GM12872 (cell line): ENCODE data around the gene R3HDM1.

Source experiments
- TF ChIP-seq, protein P1 (sequence below): IDR thresholded peaks from 3 replicates; pipeline ENCODE4 v1.5.1; 2011; ENCODE audit warnings: low read depth, mild to moderate bottlenecking, low read length, moderate library complexity; ENCODE audit not compliant: insufficient read depth

R3HDM1 gene

DNA sequence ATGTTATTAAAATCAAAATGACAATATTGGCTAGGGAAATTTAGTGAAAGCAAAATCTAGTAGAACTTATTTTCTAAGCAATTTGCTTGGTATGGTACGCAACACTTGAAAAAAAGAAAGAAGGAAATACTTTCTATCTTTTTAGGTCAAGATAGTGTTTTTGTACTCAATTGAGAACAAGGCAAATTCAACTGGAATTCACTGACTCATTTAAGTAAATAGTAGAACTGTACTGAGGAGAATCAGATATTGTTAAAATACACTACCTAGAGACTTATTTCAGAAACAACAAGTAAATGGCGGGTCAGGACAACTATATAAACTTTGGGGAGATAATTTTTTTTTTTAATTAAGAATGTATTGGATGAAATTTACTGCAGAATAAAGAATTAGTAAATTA, 19.2 kb upstream of the R3HDM1 start:
- TF ChIP-seq, protein P1, sequence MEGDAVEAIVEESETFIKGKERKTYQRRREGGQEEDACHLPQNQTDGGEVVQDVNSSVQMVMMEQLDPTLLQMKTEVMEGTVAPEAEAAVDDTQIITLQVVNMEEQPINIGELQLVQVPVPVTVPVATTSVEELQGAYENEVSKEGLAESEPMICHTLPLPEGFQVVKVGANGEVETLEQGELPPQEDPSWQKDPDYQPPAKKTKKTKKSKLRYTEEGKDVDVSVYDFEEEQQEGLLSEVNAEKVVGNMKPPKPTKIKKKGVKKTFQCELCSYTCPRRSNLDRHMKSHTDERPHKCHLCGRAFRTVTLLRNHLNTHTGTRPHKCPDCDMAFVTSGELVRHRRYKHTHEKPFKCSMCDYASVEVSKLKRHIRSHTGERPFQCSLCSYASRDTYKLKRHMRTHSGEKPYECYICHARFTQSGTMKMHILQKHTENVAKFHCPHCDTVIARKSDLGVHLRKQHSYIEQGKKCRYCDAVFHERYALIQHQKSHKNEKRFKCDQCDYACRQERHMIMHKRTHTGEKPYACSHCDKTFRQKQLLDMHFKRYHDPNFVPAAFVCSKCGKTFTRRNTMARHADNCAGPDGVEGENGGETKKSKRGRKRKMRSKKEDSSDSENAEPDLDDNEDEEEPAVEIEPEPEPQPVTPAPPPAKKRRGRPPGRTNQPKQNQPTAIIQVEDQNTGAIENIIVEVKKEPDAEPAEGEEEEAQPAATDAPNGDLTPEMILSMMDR = no peak

DNA sequence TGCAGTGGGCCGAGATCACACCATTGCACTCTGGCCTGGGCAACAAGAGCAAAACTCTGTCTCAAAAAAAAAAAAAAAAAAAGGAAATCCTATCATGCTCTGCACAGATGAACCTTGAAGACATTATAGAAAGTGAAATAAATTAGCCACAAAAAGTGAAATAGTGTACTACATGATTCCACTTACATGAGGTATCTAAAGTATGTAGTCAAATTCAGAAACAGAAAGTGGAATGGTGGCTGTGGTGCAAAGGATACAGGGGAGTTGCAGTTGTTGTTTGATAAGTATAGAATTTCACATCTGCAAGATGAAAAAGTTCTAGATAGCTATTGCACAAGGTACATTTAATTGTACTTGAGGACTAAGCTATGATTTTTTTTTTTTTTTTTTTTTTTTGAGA, 5.5 kb upstream of the R3HDM1 start:
- TF ChIP-seq, protein P1 = no peak

DNA sequence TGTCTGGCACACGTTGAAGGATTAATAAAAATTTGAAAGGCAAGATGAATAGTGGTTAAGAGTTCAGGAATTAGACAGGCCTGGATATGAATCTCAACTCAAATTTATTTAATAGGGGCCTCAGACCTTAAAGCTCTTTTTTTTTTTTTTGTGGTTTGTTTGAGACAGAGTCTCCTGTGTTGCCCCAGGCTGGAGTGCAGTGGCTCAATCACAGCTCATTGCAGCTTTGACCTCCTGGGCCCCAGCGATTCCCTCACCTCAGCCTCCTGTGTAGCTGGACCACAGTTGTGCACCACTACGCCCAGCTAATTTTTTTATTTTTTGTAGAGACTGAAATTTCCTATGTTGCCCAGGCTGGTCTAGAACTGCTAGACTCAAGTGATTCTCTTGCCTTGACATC, 3.3 kb upstream of the R3HDM1 start:
- TF ChIP-seq, protein P1 = no peak

DNA sequence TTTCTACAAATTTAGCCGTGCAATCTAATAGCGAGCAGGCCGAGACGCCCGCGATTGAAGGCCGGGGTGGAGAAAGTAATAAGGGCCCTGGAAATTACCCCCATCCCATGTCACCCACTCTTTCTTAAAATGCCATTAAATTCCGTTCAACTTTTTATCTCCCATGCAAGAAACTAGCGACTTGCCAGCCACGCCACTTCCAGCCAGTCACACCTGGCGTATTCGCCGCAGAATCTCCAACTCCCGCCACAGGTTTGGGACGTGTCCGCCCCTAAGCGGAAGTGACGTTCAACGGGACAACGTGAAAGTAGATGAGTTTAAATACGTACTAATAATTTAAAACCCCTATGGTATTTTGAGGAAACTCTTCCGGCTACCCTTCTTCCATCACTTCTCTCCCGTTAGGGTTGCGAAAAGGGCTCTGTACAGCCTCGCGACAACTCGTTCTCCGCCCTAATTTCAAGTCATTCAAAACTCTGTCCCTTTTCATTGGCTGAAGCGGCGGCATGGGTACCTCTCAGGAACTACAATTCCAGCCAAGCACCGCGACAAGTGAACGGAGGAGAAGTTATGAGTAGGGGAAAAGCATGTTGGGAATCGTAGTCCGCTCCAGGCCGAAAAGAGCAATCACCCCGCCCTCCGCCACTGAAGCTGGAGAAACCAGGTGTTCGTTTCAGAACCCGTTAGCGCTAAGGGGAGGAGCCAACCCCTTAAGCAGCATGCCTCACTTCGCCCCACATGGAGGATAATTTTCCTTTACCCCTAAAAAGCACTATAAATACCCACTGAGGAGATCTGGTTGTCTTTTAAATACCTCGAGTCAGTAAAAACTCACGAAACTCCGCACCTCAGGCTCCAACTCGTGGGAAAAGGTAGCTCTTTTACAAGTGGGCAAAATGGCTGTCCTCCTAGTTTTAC, 712 bp upstream of the R3HDM1 start, which contains the start of gene ZRANB3:
TSS of gene ZRANB3 (minus strand) at position 906 of the 918 bp plus-strand sequence.
- TF ChIP-seq, protein P1 = no peak

DNA sequence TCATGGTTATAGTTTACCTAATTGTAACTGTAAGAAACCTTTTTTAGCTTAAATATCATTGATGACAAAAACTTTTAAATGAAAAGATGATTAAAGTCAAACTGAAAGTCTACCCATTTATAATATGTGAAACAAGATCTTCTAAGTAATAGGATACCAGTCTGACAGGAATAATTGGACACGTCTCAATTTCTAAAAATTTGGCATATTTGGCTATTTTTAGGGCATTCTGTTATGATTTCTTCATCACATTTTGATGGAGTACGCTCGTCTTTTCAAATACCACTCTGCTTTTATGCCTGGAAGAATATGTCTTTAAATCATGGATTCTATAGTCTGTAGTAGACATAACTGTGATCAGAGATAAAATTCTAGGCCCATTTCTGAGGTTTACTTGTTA, 1.3 kb downstream of the R3HDM1 start:
- TF ChIP-seq, protein P1 = no peak

DNA sequence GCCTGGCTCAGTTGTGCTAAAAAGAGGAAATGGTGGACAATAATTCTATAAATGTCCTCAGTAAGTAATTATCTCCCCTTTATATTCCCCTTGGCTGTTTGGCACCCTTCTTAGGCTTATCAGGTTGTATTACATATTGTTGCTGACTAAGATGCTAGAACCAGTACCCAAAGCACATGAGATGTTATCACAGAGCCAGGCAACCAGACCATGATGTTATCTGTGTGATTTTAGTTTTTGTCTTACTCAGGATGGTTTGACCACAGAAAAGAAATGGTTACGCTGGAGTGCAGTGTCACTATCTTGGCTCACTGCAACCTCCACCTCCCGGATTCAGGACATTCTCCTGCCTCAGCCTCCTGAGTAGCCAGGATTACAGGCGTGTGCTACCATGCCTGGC, 15.2 kb downstream of the R3HDM1 start:
- TF ChIP-seq, protein P1 = no peak

DNA sequence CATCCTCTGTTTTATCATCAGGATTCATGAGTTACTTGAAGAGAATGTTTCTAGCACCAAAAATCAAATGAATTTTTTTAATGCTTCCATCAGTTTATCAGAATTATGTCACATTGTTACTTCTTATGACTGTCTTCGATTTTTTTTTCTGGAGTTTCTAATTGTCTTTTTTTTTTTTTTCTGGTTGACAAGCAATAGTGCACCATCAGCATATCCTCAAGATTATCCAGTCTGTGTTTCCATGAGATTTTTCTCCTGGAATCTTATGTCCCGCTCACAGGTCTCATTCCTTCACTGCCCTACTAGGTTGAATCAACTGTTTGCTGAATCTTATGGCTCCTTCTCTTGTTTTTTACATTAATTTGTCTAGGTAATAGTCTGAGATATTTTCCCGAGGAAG, 16.0 kb downstream of the R3HDM1 start:
- TF ChIP-seq, protein P1 = no peak
